Fibroblast of peridontal ligament (primary cell): ENCODE data around the gene ATP5ME.
"Not testable (repeated sequence)": the region's sequence is repeated elsewhere in the genome, so short reads cannot be mapped to it uniquely, and the experiment has no call there.

Source experiments
- DNase-seq: peaks from one replicate; pipeline ENCODE4 v3.0.0-alpha.2; 2010; ENCODE audit errors: extremely low read depth

ATP5ME gene

GRCh38 chr4:655464-656151, 18.5 kb downstream of the ATP5ME start:
- DNase-seq = no peak

GRCh38 chr4:654871-655463, 19.1 kb downstream of the ATP5ME start:
- DNase-seq = no peak

GRCh38 chr4:654503-654845, 19.6 kb downstream of the ATP5ME start:
- DNase-seq = no peak

- no peak for DNase-seq
Measured at GRCh38 chr4:653831-654502, 20.1 kb downstream of the ATP5ME start.

GRCh38 chr4:653080-653821, 20.8 kb downstream of the ATP5ME start:
- DNase-seq = no peak

GRCh38 chr4:651884-652642, 22.0 kb downstream of the ATP5ME start:
- DNase-seq = no peak

- DNase-seq = no peak
Measured at GRCh38 chr4:650951-651883, 22.9 kb downstream of the ATP5ME start.

GRCh38 chr4:650461-650860, 23.6 kb downstream of the ATP5ME start:
- no peak for DNase-seq

- DNase-seq = no peak
Measured at GRCh38 chr4:649751-650310, 24.2 kb downstream of the ATP5ME start.

- DNase-seq = no peak
Measured at GRCh38 chr4:649293-649625, 24.8 kb downstream of the ATP5ME start.

- DNase-seq = no peak
Measured at GRCh38 chr4:648579-649292, 25.3 kb downstream of the ATP5ME start.

GRCh38 chr4:647481-647880, 26.6 kb downstream of the ATP5ME start:
- DNase-seq = no peak

GRCh38 chr4:646460-646859, 27.6 kb downstream of the ATP5ME start:
- no peak for DNase-seq

- DNase-seq = not testable (repeated sequence)
Measured at GRCh38 chr4:642366-642765, 31.7 kb downstream of the ATP5ME start.

GRCh38 chr4:637536-638280, 36.4 kb downstream of the ATP5ME start:
- no peak for DNase-seq

GRCh38 chr4:636628-637159, 37.4 kb downstream of the ATP5ME start:
- DNase-seq = no peak

GRCh38 chr4:635851-636627, 38.0 kb downstream of the ATP5ME start:
- no peak for DNase-seq
